Amniotic stem cell (primary cell): ENCODE data around the gene UBL4A.
"Not testable (repeated sequence)": the region's sequence is repeated elsewhere in the genome, so short reads cannot be mapped to it uniquely, and the experiment has no call there.

Experiments
- DNase-seq: peaks from one replicate; lab custom pipeline; 2025; lab: John Stamatoyannopoulos, UW

UBL4A gene

GRCh38 chrX:154508384-154508745 lies 21.9 kb upstream of the UBL4A start:
- no peak for DNase-seq

GRCh38 chrX:154507673-154508383 lies 21.4 kb upstream of the UBL4A start:
- no peak for DNase-seq

GRCh38 chrX:154506483-154507332 lies 20.3 kb upstream of the UBL4A start:
- no peak for DNase-seq

GRCh38 chrX:154505734-154506133 lies 19.3 kb upstream of the UBL4A start:
- DNase-seq: peak; percentile 1

GRCh38 chrX:154502989-154503388 lies 16.6 kb upstream of the UBL4A start:
- DNase-seq: no peak

- no peak for DNase-seq
These were observed 15.7 kb upstream of the UBL4A start for GRCh38 chrX:154502098-154502497.

GRCh38 chrX:154501423-154501822 lies 15.0 kb upstream of the UBL4A start:
- not testable (repeated sequence) for DNase-seq

GRCh38 chrX:154496591-154497137 lies 10.2 kb upstream of the UBL4A start:
- not testable (repeated sequence) for DNase-seq

GRCh38 chrX:154495472-154495922 lies 9.1 kb upstream of the UBL4A start:
- no peak for DNase-seq

GRCh38 chrX:154494715-154495114 lies 8.3 kb upstream of the UBL4A start:
- DNase-seq: no peak

GRCh38 chrX:154490414-154491083 lies 4.1 kb upstream of the UBL4A start, which contains the start of gene SLC10A3:
Gene SLC10A3, minus strand, starts transcription at chrX:154490629. Its CDS starts 1,689 bp downstream, at chrX:154488940.
- DNase-seq: peak; percentile 76

- no peak for DNase-seq
These were observed 3.6 kb upstream of the UBL4A start for GRCh38 chrX:154490021-154490413.

GRCh38 chrX:154489182-154489581 lies 2.8 kb upstream of the UBL4A start:
- no peak for DNase-seq

- DNase-seq: no peak
These were observed 2.1 kb upstream of the UBL4A start for GRCh38 chrX:154488336-154489075.

- DNase-seq: no peak
These were observed 1.3 kb upstream of the UBL4A start for GRCh38 chrX:154487518-154488290.

- no peak for DNase-seq
These were observed 391 bp downstream of the UBL4A start for GRCh38 chrX:154486052-154486395.

GRCh38 chrX:154485150-154486051 lies 1.0 kb downstream of the UBL4A start:
- no peak for DNase-seq

GRCh38 chrX:154484255-154485149 lies 1.9 kb downstream of the UBL4A start:
- no peak for DNase-seq

GRCh38 chrX:154483325-154483724 lies 3.1 kb downstream of the UBL4A start:
- DNase-seq: no peak
